Astrocyte (in vitro differentiated cells and primary cell): ENCODE measurements around the gene DMXL1. TPM values are rescaled to one million over a fixed set of nuclear protein-coding genes. Genes with fewer than 3 reads are reported as not detected.
"Not testable (repeated sequence)": the region's sequence is repeated elsewhere in the genome, so short reads cannot be mapped to it uniquely, and the experiment has no call there.

ENCODE experiments used
- DNase-seq: peaks from one replicate; pipeline ENCODE4 v3.0.0-alpha.2; 2010; ENCODE audit warnings: low read depth
- FAIRE-seq: peaks from 2 replicates; lab custom pipeline; 2011; peaks lifted over from hg19 to GRCh38; lab: Jason Lieb, UNC
- H2AFZ ChIP-seq: 2 replicates; pipeline ENCODE4 v1.6.0; 2012; ENCODE audit warnings: low read depth, low read length, inconsistent platforms
- H3K27ac ChIP-seq: 2 replicates; pipeline ENCODE4 v1.5.1; 2011; ENCODE audit warnings: low read depth, low read length, inconsistent platforms
- H3K27me3 ChIP-seq: 2 replicates; pipeline ENCODE4 v1.6.0; 2011; ENCODE audit warnings: low read length, inconsistent platforms; ENCODE audit not compliant: insufficient read depth
- H3K36me3 ChIP-seq: 2 replicates; pipeline ENCODE4 v1.5.1; 2011; ENCODE audit warnings: low read length, inconsistent platforms; ENCODE audit not compliant: insufficient read depth
- H3K4me1 ChIP-seq: 2 replicates; pipeline ENCODE4 v1.5.1; 2011; ENCODE audit warnings: low read length, inconsistent platforms; ENCODE audit not compliant: insufficient read depth
- H3K4me2 ChIP-seq: 2 replicates; pipeline ENCODE4 v1.6.0; 2012; ENCODE audit warnings: low read length, inconsistent platforms
- H3K4me3 ChIP-seq: 2 replicates; pipeline ENCODE4 v1.5.1; 2011; ENCODE audit warnings: low read depth, mild to moderate bottlenecking, low read length, inconsistent platforms; ENCODE audit not compliant: insufficient read depth
- H3K79me2 ChIP-seq: 2 replicates; pipeline ENCODE4 v1.6.0; 2012; ENCODE audit warnings: mild to moderate bottlenecking, low read length, inconsistent platforms; ENCODE audit not compliant: insufficient read depth
- H3K9ac ChIP-seq: 2 replicates; pipeline ENCODE4 v1.6.0; 2012; ENCODE audit warnings: mild to moderate bottlenecking, low read length, inconsistent platforms
- H3K9me3 ChIP-seq: 2 replicates; pipeline ENCODE4 v1.5.1; 2012; ENCODE audit warnings: low read depth, mild to moderate bottlenecking, low read length, inconsistent platforms; ENCODE audit not compliant: insufficient read depth
- H4K20me1 ChIP-seq: 2 replicates; pipeline ENCODE4 v1.6.0; 2012; ENCODE audit warnings: low read length, inconsistent platforms; ENCODE audit not compliant: insufficient read depth
- H3K27ac Mint-ChIP-seq: one replicate; pipeline ENCODE4 v1.8.0; 2021; ENCODE audit warnings: mild to moderate bottlenecking, mixed read lengths; ENCODE audit not compliant: unreplicated experiment
- H3K27me3 Mint-ChIP-seq: one replicate; pipeline ENCODE4 v1.8.0; 2021; ENCODE audit warnings: low read depth, mixed read lengths; ENCODE audit not compliant: unreplicated experiment
- H3K36me3 Mint-ChIP-seq: one replicate; pipeline ENCODE4 v1.8.0; 2021; ENCODE audit warnings: low read depth, mixed read lengths; ENCODE audit not compliant: unreplicated experiment
- H3K4me1 Mint-ChIP-seq: one replicate; pipeline ENCODE4 v1.8.0; 2021; ENCODE audit warnings: low read depth, mixed read lengths; ENCODE audit not compliant: unreplicated experiment
- H3K4me3 Mint-ChIP-seq: one replicate; pipeline ENCODE4 v1.8.0; 2021; ENCODE audit warnings: mild to moderate bottlenecking, moderate library complexity, mixed read lengths; ENCODE audit not compliant: unreplicated experiment
- H3K9me3 Mint-ChIP-seq: one replicate; pipeline ENCODE4 v1.8.0; 2021; ENCODE audit warnings: mild to moderate bottlenecking, mixed read lengths; ENCODE audit not compliant: unreplicated experiment
- EZH2 ChIP-seq: IDR thresholded peaks from 2 replicates; pipeline ENCODE4 v1.6.1; 2012; ENCODE audit warnings: mild to moderate bottlenecking, low read length, inconsistent platforms; ENCODE audit not compliant: insufficient read depth
- total RNA-seq: library from RNA; stranded (reverse); gene quantifications from 2 replicates; pipeline ENCODE4 v1.2.1, GENCODE V29; 2021
- TF ChIP-seq, protein P1 (sequence below): IDR thresholded peaks from 2 replicates; pipeline ENCODE4 v1.5.1; 2011; ENCODE audit warnings: low read depth, mild to moderate bottlenecking, inconsistent platforms, low read length, moderate library complexity; ENCODE audit not compliant: insufficient read depth

DMXL1 gene
- total RNA-seq, 1 donor from 2014 or later: 26.0 TPM

DNA sequence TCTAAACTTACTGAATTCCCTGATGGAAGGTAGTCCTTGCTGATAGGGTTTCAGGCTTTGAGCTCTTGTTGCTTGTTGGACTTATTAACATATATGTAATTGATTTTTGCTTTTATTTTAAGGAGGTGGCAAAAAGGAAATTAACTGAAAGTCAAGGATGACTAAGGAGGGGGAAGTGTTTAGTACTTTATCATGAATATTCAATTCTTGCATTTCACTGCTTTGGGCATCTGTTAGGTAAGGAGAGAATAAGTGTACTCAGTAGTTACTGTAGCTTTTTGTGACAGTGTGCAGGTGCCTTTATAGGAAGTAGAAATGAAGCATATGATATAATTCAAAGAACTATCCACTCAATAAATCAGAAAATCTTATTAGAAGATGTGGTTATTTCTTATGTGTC is 47.1 kb downstream of the DMXL1 start:
- H3K4me3 ChIP-seq: no peak overlapping the region
- DNase-seq (no peak), FAIRE-seq (no peak)
- H3K27me3 Mint-ChIP-seq: no peaks in the 10 kb centered on the region
- no peak overlapping the region for H3K27ac Mint-ChIP-seq
- peaks cover 4% of the 10 kb centered on the region for H3K9me3 Mint-ChIP-seq
- H3K4me3 Mint-ChIP-seq: no peak overlapping the region
- no peaks in the 10 kb centered on the region for H4K20me1 ChIP-seq
- H3K4me1 ChIP-seq: no peaks in the 10 kb centered on the region
- no peak overlapping the region for H3K9ac ChIP-seq
- no peak overlapping the region for H2AFZ ChIP-seq
- peaks cover 17% of the 10 kb centered on the region for H3K36me3 Mint-ChIP-seq
- no peaks in the 10 kb centered on the region for H3K4me1 Mint-ChIP-seq
- peaks cover 10% of the 10 kb centered on the region for H3K36me3 ChIP-seq
- H3K4me2 ChIP-seq: no peak overlapping the region
- no peak overlapping the region for H3K27ac ChIP-seq
- no peaks in the 10 kb centered on the region for H3K9me3 ChIP-seq
- TF ChIP-seq, protein P1, sequence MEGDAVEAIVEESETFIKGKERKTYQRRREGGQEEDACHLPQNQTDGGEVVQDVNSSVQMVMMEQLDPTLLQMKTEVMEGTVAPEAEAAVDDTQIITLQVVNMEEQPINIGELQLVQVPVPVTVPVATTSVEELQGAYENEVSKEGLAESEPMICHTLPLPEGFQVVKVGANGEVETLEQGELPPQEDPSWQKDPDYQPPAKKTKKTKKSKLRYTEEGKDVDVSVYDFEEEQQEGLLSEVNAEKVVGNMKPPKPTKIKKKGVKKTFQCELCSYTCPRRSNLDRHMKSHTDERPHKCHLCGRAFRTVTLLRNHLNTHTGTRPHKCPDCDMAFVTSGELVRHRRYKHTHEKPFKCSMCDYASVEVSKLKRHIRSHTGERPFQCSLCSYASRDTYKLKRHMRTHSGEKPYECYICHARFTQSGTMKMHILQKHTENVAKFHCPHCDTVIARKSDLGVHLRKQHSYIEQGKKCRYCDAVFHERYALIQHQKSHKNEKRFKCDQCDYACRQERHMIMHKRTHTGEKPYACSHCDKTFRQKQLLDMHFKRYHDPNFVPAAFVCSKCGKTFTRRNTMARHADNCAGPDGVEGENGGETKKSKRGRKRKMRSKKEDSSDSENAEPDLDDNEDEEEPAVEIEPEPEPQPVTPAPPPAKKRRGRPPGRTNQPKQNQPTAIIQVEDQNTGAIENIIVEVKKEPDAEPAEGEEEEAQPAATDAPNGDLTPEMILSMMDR: no peak
- TF ChIP-seq EZH2: no peak
- H3K79me2 ChIP-seq: no peaks in the 10 kb centered on the region
- no peaks in the 10 kb centered on the region for H3K27me3 ChIP-seq

DNA sequence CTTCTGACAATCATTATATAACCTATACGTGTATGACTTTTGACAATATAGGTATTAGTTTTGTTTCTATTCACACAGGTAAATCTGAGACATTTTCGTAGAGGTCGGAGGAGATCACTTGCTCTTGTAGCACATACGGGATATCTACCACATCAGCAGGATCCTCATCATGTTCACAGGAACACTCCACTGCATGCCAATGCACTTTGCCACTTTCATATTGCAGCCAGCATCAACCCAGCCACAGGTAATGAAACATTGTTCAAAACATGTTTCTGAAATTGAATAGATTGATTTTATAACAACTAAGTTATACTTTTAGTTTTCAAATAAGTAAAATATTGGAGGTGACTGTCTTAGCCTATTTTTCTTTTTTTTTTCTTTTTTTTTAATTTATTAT is 50.0 kb downstream of the DMXL1 start:
- Mint-ChIP-seq H3K4me3 (no peak overlapping the region), H3K4me1 (no peaks in the 10 kb centered on the region), H3K27me3 (no peaks in the 10 kb centered on the region), H3K27ac (no peak overlapping the region), H3K9me3 (peaks cover 4% of the 10 kb centered on the region), H3K36me3 (peaks cover 17% of the 10 kb centered on the region)
- no peaks in the 10 kb centered on the region for H3K4me1 ChIP-seq
- H3K9ac ChIP-seq: no peak overlapping the region
- no peaks in the 10 kb centered on the region for H3K79me2 ChIP-seq
- no peak overlapping the region for H3K4me2 ChIP-seq
- H3K27ac ChIP-seq: no peak overlapping the region
- peaks cover 10% of the 10 kb centered on the region for H3K36me3 ChIP-seq
- no peaks in the 10 kb centered on the region for H4K20me1 ChIP-seq
- TF ChIP-seq, protein P1: no peak
- no peak for TF ChIP-seq EZH2
- FAIRE-seq (no peak), DNase-seq (no peak)
- H2AFZ ChIP-seq: no peak overlapping the region
- no peak overlapping the region for H3K4me3 ChIP-seq
- H3K9me3 ChIP-seq: no peaks in the 10 kb centered on the region
- no peaks in the 10 kb centered on the region for H3K27me3 ChIP-seq

DNA sequence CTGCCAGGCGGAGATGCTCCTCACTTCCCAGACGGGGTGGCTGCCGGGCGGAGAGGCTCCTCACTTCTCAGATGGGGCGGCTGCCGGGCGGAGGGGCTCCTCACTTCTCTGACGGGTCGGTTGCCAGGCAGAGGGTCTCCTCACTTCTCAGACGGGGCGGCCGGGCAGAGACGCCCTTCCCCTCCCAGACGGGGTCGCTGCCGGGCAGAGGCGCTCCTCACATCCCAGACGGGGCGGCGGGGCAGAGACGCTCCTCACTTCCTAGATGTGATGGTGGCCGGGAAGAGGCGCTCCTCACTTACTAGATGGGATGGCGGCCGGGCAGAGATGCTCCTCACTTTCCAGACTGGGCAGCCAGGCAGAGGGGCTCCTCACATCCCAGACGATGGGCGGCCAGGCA is 51.6 kb downstream of the DMXL1 start:
- not testable (repeated sequence) for H3K4me1 Mint-ChIP-seq, H3K4me2 ChIP-seq, DNase-seq, H3K9me3 ChIP-seq, H3K79me2 ChIP-seq, H3K27ac Mint-ChIP-seq, H4K20me1 ChIP-seq, H3K4me1 ChIP-seq, H3K27me3 ChIP-seq, H3K27me3 Mint-ChIP-seq, H3K9ac ChIP-seq, H2AFZ ChIP-seq, FAIRE-seq, H3K4me3 Mint-ChIP-seq, H3K4me3 ChIP-seq, H3K9me3 Mint-ChIP-seq, H3K27ac ChIP-seq
- H3K36me3 ChIP-seq: peaks cover 10% of the 10 kb centered on the region
- H3K36me3 Mint-ChIP-seq: peaks cover 12% of the 10 kb centered on the region
